Small intestine (tissue), 16 donors: ENCODE results near the gene DCAF5. TPM values are rescaled to one million over a fixed set of nuclear protein-coding genes. Genes with fewer than 3 reads are reported as not detected.
"Not testable (repeated sequence)": the region's sequence is repeated elsewhere in the genome, so short reads cannot be mapped to it uniquely, and the experiment has no call there.

ENCODE experiments used
- DNase-seq, 2 donors: peaks; one replicate each; pipeline versions ENCODE4 v3.0.0 to v3.0.0-alpha.2; 2013
- FAIRE-seq: peaks from 2 replicates; lab custom pipeline; 2012; peaks lifted over from hg19 to GRCh38; lab: Jason Lieb, UNC
- H3K27ac ChIP-seq, 3 donors: one replicate each; pipeline ENCODE4 v1.5.1; 2013; ENCODE audit warnings: low read length in 2 of 3, mild to moderate bottlenecking in 2 of 3, control low read depth in 1 of 3, inconsistent platforms in 1 of 3, low read depth in 1 of 3, moderate library complexity in 1 of 3
- H3K27me3 ChIP-seq, 3 donors: one replicate each; pipeline ENCODE4 v1.6.1; 2013; ENCODE audit warnings: low read length in 3 of 3, inconsistent platforms in 1 of 3; ENCODE audit not compliant: control insufficient read depth in 3 of 3, insufficient read depth in 3 of 3
- H3K36me3 ChIP-seq, 3 donors: one replicate each; pipeline ENCODE4 v1.6.1; 2013; ENCODE audit warnings: low read length in 3 of 3, inconsistent platforms in 1 of 3, low read depth in 1 of 3, mild to moderate bottlenecking in 1 of 3, moderate library complexity in 1 of 3; ENCODE audit not compliant: control insufficient read depth in 3 of 3, insufficient read depth in 2 of 3
- H3K4me1 ChIP-seq, 3 donors: one replicate each; pipeline ENCODE4 v1.6.1; 2013; ENCODE audit warnings: low read length in 2 of 3, inconsistent platforms in 1 of 3, low read depth in 1 of 3, mild to moderate bottlenecking in 1 of 3, moderate library complexity in 1 of 3; ENCODE audit not compliant: control insufficient read depth in 3 of 3, insufficient read depth in 2 of 3
- H3K4me3 ChIP-seq, 3 donors: one replicate each; pipeline ENCODE4 v1.5.1; 2013; ENCODE audit warnings: low read length in 3 of 3, control low read depth in 1 of 3, inconsistent platforms in 1 of 3, low read depth in 1 of 3, mild to moderate bottlenecking in 1 of 3, moderate library complexity in 1 of 3
- H3K9me3 ChIP-seq, 2 donors: one replicate each; pipeline ENCODE4 v1.6.1; 2013; ENCODE audit warnings: low read depth in 1 of 2, low read length in 1 of 2; ENCODE audit not compliant: control insufficient read depth in 2 of 2, insufficient read depth in 1 of 2
- WGBS, 3 donors: extraction: QIAGEN DNeasy Blood & Tissue Kit; methylation state at CpG; one replicate each; pipeline ENCODE4 v1.1.7; 2013; 5-methylcytosine and 5-hydroxymethylcytosine counted together
- long read RNA-seq, 10 donors: transcript quantifications; one replicate each; lab custom pipeline, GENCODE V29; 2026
- polyA plus RNA-seq, 4 donors: library from polyadenylated mRNA; stranded (reverse) in 3 of 4; unstranded in 1 of 4; fragments of 200-250 nt in 3 of 4; fragments of 120-200 nt in 1 of 4; gene quantifications; one replicate each; pipeline versions ENCODE4 v1.2.1 to v1.2.3, GENCODE V29; 2013
- donor health status: healthy with polysubstance abuse.
- donor health status: control.
- donor health status: control.
- donor health status: Bipolar disorder and iron deficiency.
- donor health status: healthy.

Gene DCAF5
- 10 to 100 TPM; 13.2 to 43.4 (median 16.2) TPM for polyA plus RNA-seq
- long read RNA-seq, donor 1: 0 reads
- long read RNA-seq, donor 2, full-length matches to known transcripts: 4 of 4 reads
- long read RNA-seq, donor 2, partial matches to known transcripts: 0 of 4 reads
- long read RNA-seq, donor 2, other reads (novel, unspliced or antisense): 0 of 4 reads
- long read RNA-seq, donor 3, full-length matches to known transcripts: 3 of 3 reads
- long read RNA-seq, donor 3, partial matches to known transcripts: 0 of 3 reads
- long read RNA-seq, donor 3, other reads (novel, unspliced or antisense): 0 of 3 reads
- long read RNA-seq, donor 4: 0 reads
- long read RNA-seq, donor 5, full-length matches to known transcripts: 3 of 3 reads
- long read RNA-seq, donor 5, partial matches to known transcripts: 0 of 3 reads
- long read RNA-seq, donor 5, other reads (novel, unspliced or antisense): 0 of 3 reads
- long read RNA-seq, donor 6, full-length matches to known transcripts: 6 of 6 reads
- long read RNA-seq, donor 6, partial matches to known transcripts: 0 of 6 reads
- long read RNA-seq, donor 6, other reads (novel, unspliced or antisense): 0 of 6 reads
- long read RNA-seq, donor 7: 0 reads
- long read RNA-seq, donor 8: 0 reads
- long read RNA-seq, donor 9, full-length matches to known transcripts: 1 of 1 reads
- long read RNA-seq, donor 9, partial matches to known transcripts: 0 of 1 reads
- long read RNA-seq, donor 9, other reads (novel, unspliced or antisense): 0 of 1 reads
- long read RNA-seq, donor 10, full-length matches to known transcripts: 7 of 35 reads
- long read RNA-seq, donor 10, partial matches to known transcripts: 28 of 35 reads
- long read RNA-seq, donor 10, other reads (novel, unspliced or antisense): 0 of 35 reads

- DNase-seq: peak in 1 of 2 donors; percentile 96
- H3K4me3 ChIP-seq: peak within 1 kb of the TSS; percentile 94 to 98 (median 94)
- H3K9me3 ChIP-seq: no peaks in the 10 kb centered on the region
- FAIRE-seq: no peak
- no peaks in the 10 kb centered on the region for H3K27me3 ChIP-seq
- peak within 1 kb of the TSS; percentile 93 for H3K27ac ChIP-seq
- H3K36me3 ChIP-seq: peaks cover 0 to 5% (median 0%) of the 10 kb centered on the region in 3 donors
- WGBS, 3 donors: 0 to 2% (median 1%) methylated on average over 18 to 26 of the region's 26 CpGs
- H3K4me1 ChIP-seq: peaks cover 0 to 10% (median 3%) of the 10 kb centered on the region in 3 donors
Observed at GRCh38 chr14:69152902-69153151, at the start of gene DCAF5. TSS of gene DCAF5 (minus strand) at chr14:69153119. CDS start at chr14:69152978, 141 bp downstream.

DNA sequence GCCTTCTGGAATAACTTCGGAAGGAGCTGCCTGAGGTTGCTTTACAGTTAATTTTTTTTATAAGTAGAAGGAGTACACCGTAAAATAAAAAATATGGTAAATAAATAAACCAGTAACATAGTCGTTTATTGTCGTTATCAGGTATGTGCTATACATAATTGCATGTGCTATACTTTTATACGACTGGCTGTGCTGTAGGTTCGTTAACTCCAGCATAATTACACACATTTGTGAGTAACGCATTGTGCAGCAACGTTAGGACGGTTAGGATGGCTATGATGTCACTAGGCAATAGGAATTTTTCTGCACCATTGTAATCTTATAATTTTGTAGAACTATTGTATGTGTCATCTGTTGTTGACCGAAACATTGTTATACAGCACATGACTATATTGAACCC, 46.9 kb upstream of the DCAF5 start:
- no peak overlapping the region for H3K27ac ChIP-seq
- no peak for FAIRE-seq
- 85 to 88% (median 87%) methylated on average over 10 of the region's 10 CpGs for WGBS, 3 donors

DNA sequence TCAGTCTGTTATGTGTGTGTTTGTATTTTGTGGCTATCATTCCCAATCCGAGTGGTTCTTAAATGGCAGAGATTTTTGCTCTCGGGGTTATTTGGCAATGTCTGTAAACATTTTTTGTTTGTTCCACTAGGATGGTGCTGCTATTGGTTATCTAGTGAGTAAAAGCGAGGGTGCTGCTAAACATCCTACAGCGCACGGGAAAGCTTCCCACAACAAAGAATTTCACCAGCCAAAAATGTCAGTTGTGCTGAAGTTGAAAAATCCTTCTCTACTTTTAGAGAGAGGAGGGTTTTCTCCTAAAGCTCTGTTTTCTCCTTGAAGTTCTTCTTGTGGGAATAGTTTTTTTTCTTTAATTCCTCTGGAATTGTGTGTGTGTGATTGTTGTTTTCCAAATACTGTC, 40.8 kb upstream of the DCAF5 start:
- Histone ChIP-seq H3K4me3 (no peak overlapping the region), H3K27ac (no peak overlapping the region), H3K9me3 (no peaks in the 10 kb centered on the region), H3K27me3 (no peaks in the 10 kb centered on the region), H3K36me3 (peaks cover 0 to 3% (median 2%) of the 10 kb centered on the region in 3 donors), H3K4me1 (no peaks in the 10 kb centered on the region)
- FAIRE-seq (no peak), DNase-seq (no peak)
- 81 to 95% (median 95%) methylated on average over 5 of the region's 5 CpGs for WGBS, 3 donors

More for the DNA sequence above, 46.9 kb upstream of the DCAF5 start:
- Histone ChIP-seq H3K4me3 (no peak overlapping the region), H3K4me1 (no peaks in the 10 kb centered on the region), H3K36me3 (peaks cover 0 to 6% (median 2%) of the 10 kb centered on the region in 3 donors), H3K27me3 (no peaks in the 10 kb centered on the region), H3K9me3 (no peaks in the 10 kb centered on the region)
- DNase-seq: no peak

- no peak for FAIRE-seq
- 0% methylated on average over 45 to 58 of the region's 58 CpGs for WGBS, 3 donors
- H3K4me3 ChIP-seq: peak within 1 kb of the TSS; percentile 62 to 85 (median 69)
- no peaks in the 10 kb centered on the region for H3K9me3 ChIP-seq
- peak; percentile 94 to 97 for DNase-seq
- no peaks in the 10 kb centered on the region for H3K4me1 ChIP-seq
- H3K27me3 ChIP-seq: no peaks in the 10 kb centered on the region
- H3K27ac ChIP-seq: peak within 1 kb of the TSS; percentile 35 to 77 (median 73)
- H3K36me3 ChIP-seq: peaks cover 0 to 1% (median 0%) of the 10 kb centered on the region in 3 donors
Observed at GRCh38 chr14:69191340-69192111, 38.6 kb upstream of the DCAF5 start, which contains the start of gene EXD2. TSS of gene EXD2 (plus strand) at chr14:69191498. CDS start at chr14:69209471, 17,973 bp downstream.

DNA sequence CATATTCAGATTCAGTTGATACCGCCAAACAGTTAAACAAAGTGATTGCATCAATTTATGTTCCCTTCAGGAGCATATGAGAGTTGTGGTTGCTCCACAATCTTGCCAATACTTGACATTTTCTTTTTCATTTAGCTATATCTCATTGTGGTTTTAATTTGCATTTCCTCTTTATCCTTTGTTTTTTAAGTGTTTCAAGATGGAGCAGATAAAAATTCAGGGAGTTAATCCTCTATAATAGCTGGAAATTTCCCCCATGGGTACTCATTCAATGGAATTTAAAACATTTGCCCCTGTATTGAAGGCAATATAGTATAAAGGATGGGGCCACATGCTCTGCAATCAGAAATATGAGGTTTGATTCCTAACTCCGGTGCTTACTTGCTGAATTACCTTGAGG, 37.3 kb upstream of the DCAF5 start:
- no peaks in the 10 kb centered on the region for H3K27me3 ChIP-seq
- FAIRE-seq: no peak
- H3K27ac ChIP-seq: no peak overlapping the region
- no peak for DNase-seq
- 91 to 99% (median 96%) methylated on average over 2 of the region's 2 CpGs for WGBS, 3 donors
- no peaks in the 10 kb centered on the region for H3K36me3 ChIP-seq
- H3K4me3 ChIP-seq: no peak overlapping the region
- H3K9me3 ChIP-seq: no peaks in the 10 kb centered on the region
- H3K4me1 ChIP-seq: no peaks in the 10 kb centered on the region

- WGBS, 3 donors: 66 to 86% (median 85%) methylated on average over 4 of the region's 4 CpGs
- Histone ChIP-seq H3K27me3 (no peaks in the 10 kb centered on the region), H3K36me3 (no peaks in the 10 kb centered on the region), H3K27ac (no peak overlapping the region), H3K4me3 (no peak overlapping the region), H3K4me1 (no peaks in the 10 kb centered on the region), H3K9me3 (no peaks in the 10 kb centered on the region)
- DNase-seq (no peak), FAIRE-seq (no peak)
Observed at GRCh38 chr14:69183735-69184134, 30.8 kb upstream of the DCAF5 start.

GRCh38 chr14:69182580-69182979, 29.7 kb upstream of the DCAF5 start:
- WGBS, 3 donors: 87 to 100% (median 99%) methylated on average over 1 of the region's 1 CpG
- not testable (repeated sequence) for H3K27me3 ChIP-seq, H3K36me3 ChIP-seq, H3K9me3 ChIP-seq, H3K4me3 ChIP-seq, FAIRE-seq, DNase-seq, H3K4me1 ChIP-seq, H3K27ac ChIP-seq

DNA sequence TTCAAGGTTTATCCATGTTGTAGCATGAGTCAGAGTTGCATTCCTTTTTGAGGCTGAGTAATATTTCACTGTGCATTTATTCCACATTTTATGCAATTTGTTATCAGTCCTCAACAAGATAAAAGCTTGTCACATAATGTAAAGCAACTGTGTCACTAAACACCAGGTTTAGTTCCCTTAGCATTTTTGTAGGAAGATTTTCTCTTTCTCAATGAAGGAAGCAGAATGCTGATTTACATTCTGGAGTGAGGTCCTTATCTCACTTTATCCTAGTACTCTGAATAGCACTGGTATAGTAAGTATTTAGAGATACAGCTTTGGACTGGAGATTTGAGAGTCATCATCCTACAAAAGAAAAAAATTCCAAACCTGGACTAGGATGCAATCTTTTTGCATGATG, 28.6 kb upstream of the DCAF5 start:
- no peak for FAIRE-seq
- no peak for DNase-seq
- H3K36me3 ChIP-seq: no peaks in the 10 kb centered on the region
- no peaks in the 10 kb centered on the region for H3K27me3 ChIP-seq
- no peak overlapping the region for H3K4me3 ChIP-seq
- H3K9me3 ChIP-seq: no peaks in the 10 kb centered on the region
- no peak overlapping the region for H3K27ac ChIP-seq
- no peaks in the 10 kb centered on the region for H3K4me1 ChIP-seq
